Renal cortical epithelial cell (primary cell): ENCODE results near the gene ARMC2. TPM values are rescaled to one million over a fixed set of nuclear protein-coding genes. Genes with fewer than 3 reads are reported as not detected.
"Not testable (repeated sequence)": the region's sequence is repeated elsewhere in the genome, so short reads cannot be mapped to it uniquely, and the experiment has no call there.

Source experiments
- DNase-seq: peaks from one replicate; pipeline ENCODE4 v3.0.0-alpha.2; 2011; ENCODE audit warnings: low read depth
- total RNA-seq: library from RNA; depleted of rRNA; stranded (reverse); fragments of >200 nt; gene quantifications from 2 replicates; pipeline ENCODE4 v1.2.3, GENCODE V29; 2014

Gene ARMC2
- total RNA-seq, 1 donor from 2014 or later = 4.8 TPM

DNA sequence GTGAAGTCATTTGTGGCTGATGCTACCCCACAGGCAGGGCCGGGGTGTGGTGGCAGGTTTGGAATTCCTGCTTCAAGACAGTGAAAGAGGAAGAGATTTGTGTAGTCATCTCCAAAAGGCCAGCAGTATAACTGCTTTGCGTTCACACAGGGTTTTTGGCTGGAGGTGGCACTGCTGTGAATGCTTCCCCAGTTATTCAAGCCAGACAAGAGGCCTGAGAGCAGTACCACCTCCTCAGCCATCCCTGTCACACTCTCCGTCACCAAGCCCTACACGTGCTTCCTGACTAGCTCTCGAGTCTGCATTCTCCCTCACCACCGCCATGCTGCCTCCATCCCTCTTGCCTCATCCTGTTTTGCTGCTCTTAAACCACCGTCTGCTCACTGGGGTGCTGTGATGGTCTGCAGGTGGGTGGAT is 23.9 kb downstream of the ARMC2 start:
- DNase-seq = no peak

- DNase-seq = no peak
These were observed 24.4 kb downstream of the ARMC2 start for GRCh38 chr6:108872575-108872974.

DNA sequence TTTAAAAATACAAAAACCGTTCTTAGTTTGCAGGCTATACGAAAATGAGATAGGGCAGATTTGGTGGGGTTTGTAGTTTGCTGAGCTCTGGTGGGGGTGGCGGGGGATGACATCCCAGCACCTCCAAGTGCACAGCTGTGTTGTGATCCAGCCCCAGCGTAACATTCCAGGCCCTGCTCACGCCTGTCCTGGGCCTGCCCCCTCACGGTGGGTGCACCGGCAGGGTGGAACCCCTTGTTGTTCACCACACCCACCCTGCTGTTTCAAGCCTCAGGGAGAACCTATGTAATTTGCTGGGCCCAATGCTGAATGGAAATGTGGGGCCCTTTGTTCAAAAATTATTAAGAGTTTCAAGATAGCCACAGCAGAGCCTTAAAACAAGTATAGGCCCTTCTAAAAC is 25.0 kb downstream of the ARMC2 start:
- no peak for DNase-seq

GRCh38 chr6:108873971-108874370 is 25.7 kb downstream of the ARMC2 start:
- DNase-seq = no peak

GRCh38 chr6:108874470-108875160 is 26.4 kb downstream of the ARMC2 start:
- peak; percentile 18 for DNase-seq

DNA sequence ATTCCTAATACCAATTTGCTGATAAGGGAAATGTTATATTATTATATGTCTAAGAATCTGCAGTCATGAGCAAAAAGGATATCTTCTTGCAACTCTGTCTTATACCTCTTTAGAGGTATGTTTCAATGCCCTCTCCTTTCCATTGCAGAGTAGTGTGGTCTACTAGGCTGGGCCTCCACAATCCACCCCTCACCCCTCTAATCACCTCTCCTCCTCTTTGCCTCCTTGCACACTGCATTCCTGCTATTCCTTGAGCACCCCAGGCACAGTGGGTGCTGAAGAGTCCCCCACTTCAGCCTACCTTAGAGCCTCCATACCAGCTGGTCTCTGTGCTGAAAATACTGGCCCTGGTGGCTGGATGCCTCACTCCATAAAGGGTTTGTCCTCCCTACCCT is 26.9 kb downstream of the ARMC2 start:
- no peak for DNase-seq

GRCh38 chr6:108877046-108877751 is 29.0 kb downstream of the ARMC2 start:
- DNase-seq = peak; percentile 49

- DNase-seq = no peak
These were observed 30.7 kb downstream of the ARMC2 start for GRCh38 chr6:108878942-108879341.

DNA sequence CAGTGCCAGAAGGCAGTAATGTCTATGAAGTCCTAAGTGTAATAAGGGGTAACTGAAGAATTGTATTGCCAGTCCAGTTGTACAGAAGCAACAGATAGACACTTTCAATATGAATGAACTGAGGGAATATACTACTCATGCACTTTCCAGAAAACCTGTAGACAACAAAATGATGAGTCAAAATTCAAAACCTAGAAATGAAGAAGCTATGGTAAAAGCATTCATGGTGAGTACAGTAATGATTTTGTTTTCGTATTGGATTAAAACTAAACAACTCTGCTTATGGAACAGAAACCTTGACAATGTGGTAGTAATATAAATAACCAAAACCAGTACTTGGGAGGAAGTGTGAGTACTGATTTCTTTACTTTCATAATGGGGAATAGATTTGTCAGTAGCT is 35.0 kb downstream of the ARMC2 start:
- DNase-seq = no peak

GRCh38 chr6:108884211-108885059 is 36.2 kb downstream of the ARMC2 start:
- DNase-seq = no peak

DNA sequence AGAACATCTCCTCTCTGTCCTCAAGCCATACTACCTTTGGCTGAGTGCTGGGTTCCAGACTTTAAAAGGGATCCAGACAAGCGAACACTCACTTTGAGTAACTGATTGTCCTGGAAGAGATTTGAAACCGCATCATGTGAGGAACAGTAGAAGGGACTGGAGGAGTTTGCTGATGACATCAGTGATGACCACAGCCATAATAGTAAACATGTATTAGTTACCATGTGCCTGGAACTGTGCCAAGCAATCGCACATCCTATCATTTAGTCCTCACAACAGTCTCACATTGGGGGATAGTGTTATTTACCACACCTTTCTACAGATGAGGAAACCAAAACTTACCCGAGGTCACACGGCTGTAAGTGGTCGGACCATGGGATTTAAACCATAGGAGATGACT is 39.8 kb downstream of the ARMC2 start:
- DNase-seq = no peak

- no peak for DNase-seq
These were observed 40.5 kb downstream of the ARMC2 start for GRCh38 chr6:108888745-108889144.

DNA sequence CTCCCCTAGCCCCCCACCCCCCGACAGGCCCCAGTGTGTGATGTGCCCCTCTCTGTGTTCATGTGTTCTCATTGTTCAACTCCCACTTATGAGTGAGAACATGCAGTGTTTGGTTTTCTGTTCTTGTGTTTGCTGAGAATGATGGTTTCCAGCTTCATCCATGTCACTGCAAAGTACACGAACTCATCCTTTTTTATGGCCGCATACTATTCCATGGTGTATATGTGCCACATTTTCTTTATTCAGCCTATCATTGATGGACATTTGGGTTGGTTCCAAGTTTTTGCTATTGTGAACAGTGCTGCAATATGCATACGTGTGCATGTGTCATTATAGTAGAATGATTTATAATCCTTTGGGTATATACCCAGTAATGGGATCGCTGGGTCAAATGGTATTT is 42.7 kb downstream of the ARMC2 start:
- DNase-seq = not testable (repeated sequence)

DNA sequence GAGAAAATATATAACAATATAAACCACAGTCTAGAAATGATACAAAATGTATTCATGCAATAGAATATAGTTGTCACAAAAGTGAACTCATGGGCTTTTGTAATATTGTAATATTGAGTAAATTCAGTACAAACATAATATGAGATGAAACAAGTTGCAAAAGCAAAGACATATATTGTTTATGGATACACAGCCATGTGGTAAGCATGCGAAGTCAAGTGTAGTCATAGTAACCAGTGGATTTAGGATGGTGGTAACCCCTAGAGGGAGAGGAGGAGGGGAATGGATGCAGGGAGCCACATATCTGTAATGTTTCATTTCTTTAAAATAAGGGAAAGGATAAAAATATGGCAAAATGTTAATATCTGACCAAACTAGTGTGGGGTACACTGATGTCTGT is 47.3 kb downstream of the ARMC2 start:
- no peak for DNase-seq

DNA sequence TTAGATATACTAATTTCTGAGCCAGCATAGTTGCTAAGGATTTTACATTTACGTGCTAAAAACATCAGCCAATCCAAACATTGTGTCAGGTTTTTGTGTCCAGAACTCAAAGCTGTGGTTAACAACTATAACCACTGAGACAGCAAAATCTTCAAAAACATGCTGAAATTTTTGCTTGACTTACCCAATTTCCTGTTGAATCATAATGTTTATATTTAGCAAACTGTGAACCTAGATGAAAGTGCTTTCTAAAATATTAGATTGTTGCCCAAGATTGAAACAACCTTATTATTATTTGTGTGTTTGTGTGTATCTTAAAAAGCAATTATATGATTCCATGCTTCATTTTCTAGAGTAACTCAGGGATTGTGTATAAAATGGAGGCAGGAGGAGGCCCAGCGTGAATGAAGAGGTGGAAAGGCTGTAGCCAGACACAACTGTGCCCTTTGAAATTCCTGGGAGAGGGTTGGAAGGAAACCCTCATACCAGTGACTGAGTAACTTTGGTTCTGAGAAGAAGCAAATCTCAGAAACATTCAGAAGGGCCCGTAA is 48.0 kb downstream of the ARMC2 start:
- DNase-seq = peak; percentile 62

GRCh38 chr6:108897371-108897770 is 49.1 kb downstream of the ARMC2 start:
- peak; percentile 50 for DNase-seq

GRCh38 chr6:108902382-108902792 is 54.2 kb downstream of the ARMC2 start:
- DNase-seq = peak; percentile 33

GRCh38 chr6:108903796-108904195 is 55.6 kb downstream of the ARMC2 start:
- no peak for DNase-seq

- DNase-seq = peak; percentile 70
These were observed 56.5 kb downstream of the ARMC2 start for GRCh38 chr6:108904741-108905140.

DNA sequence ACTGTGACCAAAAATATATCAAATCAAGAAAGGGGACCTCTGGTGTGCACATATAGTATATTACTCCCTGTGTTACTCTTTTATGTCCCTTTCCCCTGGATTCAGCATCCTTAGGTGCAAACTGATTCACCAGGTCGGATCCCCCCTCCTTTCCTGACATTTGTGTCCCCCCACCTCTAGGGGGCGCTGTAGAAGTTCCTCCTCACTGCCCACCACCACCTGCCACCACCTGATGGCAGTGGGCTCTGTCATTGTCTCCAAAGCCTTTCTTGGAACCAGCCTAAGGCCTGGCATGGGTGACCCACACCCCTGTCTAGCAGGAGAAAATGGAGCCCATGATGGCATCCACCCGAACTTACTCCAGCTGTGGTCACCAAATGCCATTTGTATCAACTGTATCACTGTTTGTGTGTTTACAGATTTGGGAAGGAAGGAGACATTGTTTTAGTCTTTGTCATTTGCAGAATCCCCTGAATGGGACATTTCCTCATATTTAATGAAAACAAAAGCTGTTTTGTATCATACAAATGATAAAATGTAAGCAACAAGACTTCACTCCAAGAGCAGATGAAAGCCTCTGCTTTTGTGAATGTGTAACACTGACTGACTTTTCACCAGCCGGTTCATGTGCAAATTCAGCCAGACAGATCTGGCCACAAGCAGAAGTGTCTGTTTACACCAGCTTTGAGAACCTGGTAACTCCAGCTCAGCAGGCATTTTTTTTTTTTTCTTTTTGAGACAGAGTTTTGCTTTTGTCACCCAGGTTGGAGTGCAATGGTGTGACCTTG is 66.2 kb downstream of the ARMC2 start:
- DNase-seq = peak; percentile 19

DNA sequence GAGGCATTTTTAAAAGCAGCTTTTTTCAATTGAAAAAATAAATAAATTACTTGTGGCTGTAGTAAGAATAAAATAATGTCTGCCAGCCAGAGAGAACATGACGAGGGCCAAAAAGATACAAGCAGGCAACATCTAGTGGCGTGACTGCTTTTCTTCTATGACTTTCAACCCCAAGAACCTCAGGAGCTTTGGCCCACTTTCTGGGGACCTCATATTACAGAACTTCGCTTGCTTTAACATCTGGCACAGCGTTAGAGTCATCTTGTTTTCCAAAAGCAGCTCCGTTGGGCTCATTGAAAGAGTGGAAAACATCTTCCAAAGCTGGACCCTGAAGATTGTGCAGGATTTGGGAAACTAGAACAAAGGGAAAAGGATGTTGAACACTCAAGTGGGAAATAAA is 67.0 kb downstream of the ARMC2 start:
- no peak for DNase-seq
